Measurements from ENCODE around the gene ARHGAP22. TPM values are rescaled to one million over a fixed set of nuclear protein-coding genes. Genes with fewer than 3 reads are reported as not detected.
"Not testable (repeated sequence)": the region's sequence is repeated elsewhere in the genome, so short reads cannot be mapped to it uniquely, and the experiment has no call there.

Gene ARHGAP22
- polyA plus RNA-seq (2013, experiment 1 of 2; ENCODE audit: insufficient read length) = 13.8 TPM
- polyA plus RNA-seq (2013, experiment 2 of 2; ENCODE audit: insufficient read length) = 15.9 TPM

- DNase-seq = peak; percentile 44
These were observed at the start of gene ARHGAP22 for GRCh38 chr10:48604991-48605508. TSS of gene ARHGAP22 (minus strand) at chr10:48605073. CDS start at chr10:48604796, 277 bp downstream.

- DNase-seq = no peak
These were observed 49.2 kb upstream of the ARHGAP22 start for GRCh38 chr10:48653944-48654698.

GRCh38 chr10:48653347-48653746 lies 48.5 kb upstream of the ARHGAP22 start:
- no peak for DNase-seq

GRCh38 chr10:48652344-48652743 lies 47.5 kb upstream of the ARHGAP22 start:
- no peak for DNase-seq

- DNase-seq = no peak
These were observed 47.0 kb upstream of the ARHGAP22 start for GRCh38 chr10:48651839-48652238.

- no peak for DNase-seq
These were observed 46.4 kb upstream of the ARHGAP22 start for GRCh38 chr10:48651293-48651692.

- DNase-seq = no peak
These were observed 44.6 kb upstream of the ARHGAP22 start for GRCh38 chr10:48649349-48649944.

- no peak for DNase-seq
These were observed 43.5 kb upstream of the ARHGAP22 start for GRCh38 chr10:48648172-48648942.

GRCh38 chr10:48647073-48647472 lies 42.2 kb upstream of the ARHGAP22 start:
- DNase-seq = not testable (repeated sequence)

- DNase-seq = no peak
These were observed 40.7 kb upstream of the ARHGAP22 start for GRCh38 chr10:48645600-48645999.

GRCh38 chr10:48641099-48641690 lies 36.3 kb upstream of the ARHGAP22 start:
- DNase-seq = not testable (repeated sequence)

GRCh38 chr10:48640326-48640725 lies 35.5 kb upstream of the ARHGAP22 start:
- no peak for DNase-seq

GRCh38 chr10:48639632-48640031 lies 34.8 kb upstream of the ARHGAP22 start:
- DNase-seq = no peak

GRCh38 chr10:48638739-48639527 lies 34.1 kb upstream of the ARHGAP22 start:
- no peak for DNase-seq

- no peak for DNase-seq
These were observed 33.3 kb upstream of the ARHGAP22 start for GRCh38 chr10:48638158-48638557.

GRCh38 chr10:48636901-48637300 lies 32.0 kb upstream of the ARHGAP22 start:
- DNase-seq = no peak

GRCh38 chr10:48636231-48636630 lies 31.4 kb upstream of the ARHGAP22 start:
- no peak for DNase-seq

GRCh38 chr10:48634984-48635557 lies 30.2 kb upstream of the ARHGAP22 start:
- DNase-seq = no peak

GRCh38 chr10:48634198-48634983 lies 29.5 kb upstream of the ARHGAP22 start:
- peak; percentile 86 for DNase-seq

GRCh38 chr10:48633381-48634197 lies 28.7 kb upstream of the ARHGAP22 start:
- DNase-seq = no peak
